Hematopoietic multipotent progenitor cell treated with erythropoietin and hydrocortisone succinate and interleukin-3 and kit ligand, for 6 days (in vitro differentiated cells): ENCODE results near the gene SPOCD1.

Experiments used
- DNase-seq: peaks from one replicate; pipeline ENCODE4 v3.0.0-alpha.2; 2015

SPOCD1 gene

DNA sequence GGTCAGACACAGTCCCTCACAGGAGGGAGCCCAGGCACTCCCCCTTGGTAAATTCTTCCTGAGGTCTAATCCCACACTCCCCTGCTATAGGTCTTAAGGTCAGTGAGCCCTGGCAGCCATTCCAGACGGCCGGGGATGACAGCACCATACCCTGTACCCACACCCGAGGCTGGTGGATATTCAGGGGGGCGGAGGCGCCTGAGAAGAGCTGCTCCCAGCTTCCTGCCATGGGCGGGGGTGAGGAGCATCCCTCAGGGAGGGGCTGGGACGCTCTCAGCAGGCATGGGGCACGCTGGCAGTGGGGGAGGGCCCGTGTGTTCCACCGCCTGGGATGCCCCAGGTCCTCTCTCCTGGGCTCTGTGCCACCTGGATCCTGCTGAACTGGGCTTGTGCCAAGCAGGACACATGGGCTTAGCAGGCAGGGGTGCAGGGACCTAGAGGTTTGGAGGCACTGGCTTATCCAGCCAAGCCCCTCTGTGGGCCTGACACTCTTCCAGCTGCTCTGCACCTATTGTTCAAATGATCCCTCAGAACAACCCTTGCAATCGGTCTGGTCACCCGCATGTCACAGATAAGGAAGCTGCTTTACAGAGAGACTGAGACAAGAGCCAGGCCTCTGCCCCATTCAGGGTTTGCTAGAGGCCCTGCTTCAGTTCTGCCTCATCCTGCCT, 46.0 kb downstream of the SPOCD1 start:
- peak; percentile 51 for DNase-seq

DNA sequence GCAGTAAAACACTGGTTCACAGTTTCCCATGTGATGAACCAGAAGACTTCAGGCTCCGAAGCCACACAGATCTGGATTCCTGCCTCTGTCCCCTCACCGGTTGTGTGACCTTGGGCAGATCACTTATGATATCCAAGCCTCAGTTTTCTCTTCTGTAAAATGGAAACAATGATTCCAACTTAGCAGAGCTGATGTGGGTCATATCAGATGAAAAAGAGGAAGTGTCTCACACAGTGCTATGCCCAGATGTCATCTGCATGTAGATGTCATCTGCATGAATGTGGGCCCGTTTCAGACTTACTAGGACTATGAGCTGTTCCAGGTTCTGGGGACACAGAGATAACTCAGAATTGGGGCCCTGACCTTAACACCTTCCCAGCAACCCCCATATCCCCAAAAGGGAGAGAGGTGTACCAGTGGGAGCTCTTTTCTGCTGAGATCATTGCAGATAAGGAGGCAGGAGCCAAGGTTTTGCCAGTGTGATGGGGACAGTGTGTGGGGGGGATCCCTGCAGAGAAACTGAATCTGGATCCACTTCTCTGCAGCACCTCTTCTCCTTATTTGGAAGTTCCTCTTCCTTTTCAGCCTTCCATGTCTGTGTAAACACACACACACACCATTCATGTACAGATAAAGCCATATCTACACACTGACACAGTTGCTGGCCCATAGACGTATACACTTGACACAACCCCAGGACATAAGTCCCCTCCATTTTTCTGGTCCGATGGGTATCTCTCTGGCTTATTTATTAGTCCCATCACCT, 46.7 kb downstream of the SPOCD1 start:
- DNase-seq: peak; percentile 48

DNA sequence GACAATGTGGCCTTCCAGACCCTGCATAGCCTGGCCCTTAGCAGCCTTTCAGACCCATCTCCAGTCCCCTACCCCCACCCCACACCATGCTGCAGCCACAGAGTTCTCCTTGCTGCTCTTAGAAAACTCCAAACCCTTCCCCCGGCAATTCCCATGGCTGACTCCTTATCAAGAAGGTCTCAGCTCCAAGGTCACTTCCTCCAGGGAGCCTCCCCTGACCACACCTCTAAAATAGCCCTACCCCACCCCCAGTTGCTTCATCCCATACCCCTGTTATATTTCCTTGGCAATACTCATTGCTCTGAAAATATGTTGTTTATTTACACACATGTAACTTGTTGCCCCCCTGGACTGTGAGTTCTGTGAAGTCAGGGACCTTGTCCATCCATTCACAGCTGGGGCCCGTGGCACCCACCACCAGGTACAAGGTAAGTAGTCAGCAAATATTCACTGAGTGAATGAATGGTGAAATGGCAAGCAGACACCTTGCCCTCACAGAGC, 47.4 kb downstream of the SPOCD1 start:
- no peak for DNase-seq

DNA sequence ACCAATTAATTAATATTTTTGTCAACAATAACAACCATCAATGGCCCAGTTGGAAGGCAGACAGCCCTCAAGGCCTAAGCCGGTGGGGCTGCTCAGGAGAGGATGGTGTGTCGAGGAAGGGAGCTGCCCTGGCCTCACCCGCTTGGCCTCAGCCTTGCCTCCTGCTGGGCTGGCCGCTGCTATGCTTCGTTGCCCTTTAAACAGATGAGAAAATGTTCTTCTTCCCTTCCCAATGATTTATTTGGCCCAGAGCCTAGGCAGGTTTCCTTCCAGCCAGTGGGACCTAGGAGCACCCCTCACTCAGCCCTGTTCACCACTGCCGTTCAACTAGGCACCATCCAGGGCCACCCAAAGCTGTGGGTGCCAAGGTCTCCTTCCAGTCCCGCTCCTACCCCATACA, 48.6 kb downstream of the SPOCD1 start:
- DNase-seq: no peak

DNA sequence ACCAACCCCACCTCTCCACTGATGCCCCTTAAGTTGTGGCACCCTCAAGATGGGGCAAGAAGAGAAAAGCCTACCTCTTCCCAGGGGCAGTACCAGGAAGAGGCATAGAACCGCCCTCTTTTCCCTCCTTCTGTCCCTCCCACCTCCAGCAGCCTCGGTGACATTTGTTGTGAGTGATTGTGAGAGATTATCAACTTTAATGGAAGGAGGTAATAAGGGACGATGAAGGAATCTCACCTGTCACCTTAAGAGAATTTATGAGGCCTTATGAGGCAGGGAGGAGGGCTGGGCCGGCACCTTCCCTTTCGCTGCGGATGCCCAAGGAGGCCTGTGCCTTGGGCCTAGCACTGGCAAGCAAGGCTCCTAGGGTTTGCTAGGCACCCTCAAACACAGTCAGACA, 50.3 kb downstream of the SPOCD1 start:
- no peak for DNase-seq

DNA sequence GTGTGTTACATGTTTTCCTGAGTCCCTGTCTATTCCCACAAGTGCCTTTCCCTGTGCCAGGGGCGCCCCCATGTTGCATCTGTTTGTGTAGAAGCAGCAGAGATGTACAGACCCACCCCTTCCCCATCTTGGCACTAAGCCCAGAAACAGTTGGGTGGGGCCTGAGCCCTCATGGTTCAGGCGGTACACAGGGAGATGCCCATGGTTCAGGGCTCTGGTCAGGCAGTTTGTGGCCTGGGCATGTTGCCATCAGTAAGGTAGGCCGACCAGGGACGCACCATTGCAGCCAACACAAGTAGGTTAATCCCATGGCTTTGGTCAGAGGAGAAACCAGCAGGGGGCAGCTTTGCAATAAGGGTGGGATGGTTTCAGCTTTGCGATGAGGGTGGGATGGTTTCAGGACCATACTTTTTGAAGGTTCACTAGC, 50.8 kb downstream of the SPOCD1 start:
- peak; percentile 64 for DNase-seq

DNA sequence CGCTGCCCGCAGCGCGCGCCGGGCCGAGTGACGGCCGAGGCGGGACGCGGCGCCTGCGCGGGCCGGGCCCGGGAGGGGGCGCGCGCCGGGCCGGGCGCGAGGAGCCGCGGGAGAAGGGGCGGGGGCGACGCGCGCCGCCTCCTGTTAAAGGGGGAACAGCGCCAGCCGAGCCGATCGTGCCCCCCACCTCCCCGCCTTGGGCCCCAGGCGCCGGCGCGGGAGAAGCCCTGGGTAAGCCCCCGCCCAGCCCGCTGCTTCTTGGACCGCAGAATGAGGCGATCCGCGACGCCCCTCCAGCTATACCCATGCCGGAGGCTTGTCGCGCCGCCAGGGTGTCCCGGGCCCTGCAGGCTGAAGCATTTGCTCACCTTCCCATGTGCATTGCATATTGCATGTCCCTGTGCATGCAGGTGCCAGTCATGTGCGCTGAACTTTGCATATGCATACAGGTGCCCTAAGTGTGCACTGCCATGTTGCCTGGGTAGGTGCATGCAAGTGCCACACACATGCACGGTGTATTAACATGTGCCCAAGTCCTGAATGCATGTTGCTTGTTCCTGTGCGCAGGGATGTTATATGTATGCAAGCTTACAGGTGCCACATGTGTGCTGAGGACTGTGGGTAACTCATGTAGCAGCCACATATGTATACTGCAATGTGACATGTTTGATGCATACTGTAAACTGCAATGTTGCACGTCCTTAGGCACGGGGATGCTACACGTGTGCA, 51.3 kb downstream of the SPOCD1 start, which contains the start of gene ADGRB2:
Gene ADGRB2 (minus strand): TSS at position 29 of the 729 bp plus-strand sequence. CDS start 7,119 bp downstream, outside the sequence.
- peak; percentile 44 for DNase-seq

DNA sequence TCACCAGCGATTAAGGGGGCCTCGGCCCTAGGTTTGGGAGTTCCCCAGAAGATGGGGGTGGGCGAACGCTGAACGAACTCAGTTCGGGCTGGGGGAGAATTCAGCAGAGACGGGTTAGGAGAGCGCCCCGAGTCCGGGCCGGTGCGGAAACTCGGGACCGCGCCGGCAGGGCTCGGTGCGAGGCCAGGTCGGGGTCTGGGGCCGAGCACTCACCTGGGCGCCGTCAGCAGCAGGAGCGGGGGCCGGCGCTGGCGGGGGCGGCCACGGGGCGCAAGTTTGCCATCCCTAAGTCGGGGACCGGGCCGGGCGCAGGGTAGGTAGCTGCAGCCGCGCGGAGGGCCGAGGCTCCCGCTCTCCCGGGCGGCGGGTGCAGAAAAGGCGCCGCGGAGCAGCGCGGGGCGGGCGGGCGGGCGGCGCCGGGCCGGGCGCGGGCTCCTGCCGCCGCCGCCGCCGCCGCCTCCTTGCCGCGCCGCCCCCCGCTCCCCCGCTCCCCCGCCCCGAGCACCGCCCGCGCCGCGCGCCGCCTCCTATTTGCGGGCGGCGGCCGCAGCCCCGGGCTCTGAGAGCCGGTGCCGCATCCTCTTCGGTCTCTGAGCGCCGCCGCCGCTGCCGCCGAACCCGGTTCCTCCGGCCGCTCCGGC, 52.0 kb downstream of the SPOCD1 start:
- DNase-seq: no peak

DNA sequence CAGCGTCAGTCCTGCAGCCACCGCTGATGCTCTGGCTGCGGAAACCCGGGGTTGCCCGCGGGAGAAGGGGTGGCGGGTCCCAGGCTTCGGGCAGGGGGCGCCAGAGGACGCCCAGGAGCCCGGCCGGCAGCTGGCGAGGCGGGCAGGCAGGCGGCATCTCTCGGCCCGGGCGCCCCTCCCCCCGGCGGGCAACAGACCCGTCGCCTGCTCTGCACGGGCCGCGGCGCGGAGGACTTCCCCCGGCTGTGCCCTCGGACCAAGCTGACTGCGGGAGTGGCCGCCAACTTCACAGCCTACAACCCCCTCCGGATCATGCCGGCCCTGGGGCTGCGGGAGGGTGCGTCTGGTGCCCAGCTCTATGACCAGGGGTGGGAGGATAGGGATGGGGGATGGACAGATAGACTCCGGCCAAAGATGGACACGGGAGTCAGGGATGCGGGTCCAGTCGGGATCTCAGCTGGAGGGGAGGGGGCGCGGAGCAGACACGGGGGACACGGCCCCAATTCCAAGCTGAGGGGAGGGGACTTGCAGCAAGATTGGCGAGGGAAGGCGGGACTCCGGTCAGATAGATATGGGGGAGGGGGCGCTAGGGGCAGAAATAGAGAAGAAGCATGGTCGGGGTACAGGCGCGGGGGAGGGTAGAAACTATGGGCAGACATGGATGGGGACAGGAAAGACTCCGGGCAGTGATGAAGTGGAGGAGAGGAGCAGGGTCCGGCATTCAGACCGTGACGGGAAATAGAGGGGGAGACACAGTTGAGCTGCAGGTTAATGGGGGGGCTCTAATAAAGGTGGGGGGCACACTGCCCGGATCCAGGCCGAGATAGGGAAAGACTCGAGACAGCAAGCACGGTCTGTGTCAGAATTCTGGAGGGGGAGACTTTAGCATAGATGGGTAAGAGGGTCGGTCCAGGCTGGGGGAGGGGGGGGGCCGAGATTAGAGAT, 52.8 kb downstream of the SPOCD1 start:
- peak; percentile 77 for DNase-seq

DNA sequence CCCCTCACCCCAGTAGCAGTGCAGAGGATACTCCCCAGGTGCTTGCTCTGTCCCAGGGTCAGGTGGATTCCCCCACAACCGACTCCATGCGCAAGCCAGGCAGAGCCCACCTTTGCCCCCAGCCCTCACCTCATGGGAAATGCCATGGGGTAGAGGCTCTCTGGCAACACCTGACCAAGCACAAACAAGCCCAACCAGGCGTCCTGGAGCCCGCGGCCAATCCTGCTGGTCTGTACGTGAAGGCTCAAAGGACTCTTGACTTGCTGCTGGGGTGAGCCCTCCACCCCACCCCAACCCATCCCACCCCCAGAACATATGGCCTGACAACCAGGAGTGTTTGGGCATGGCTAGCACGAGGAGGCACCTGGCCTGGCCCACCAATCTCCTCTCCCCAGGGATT, 53.5 kb downstream of the SPOCD1 start:
- DNase-seq: no peak

DNA sequence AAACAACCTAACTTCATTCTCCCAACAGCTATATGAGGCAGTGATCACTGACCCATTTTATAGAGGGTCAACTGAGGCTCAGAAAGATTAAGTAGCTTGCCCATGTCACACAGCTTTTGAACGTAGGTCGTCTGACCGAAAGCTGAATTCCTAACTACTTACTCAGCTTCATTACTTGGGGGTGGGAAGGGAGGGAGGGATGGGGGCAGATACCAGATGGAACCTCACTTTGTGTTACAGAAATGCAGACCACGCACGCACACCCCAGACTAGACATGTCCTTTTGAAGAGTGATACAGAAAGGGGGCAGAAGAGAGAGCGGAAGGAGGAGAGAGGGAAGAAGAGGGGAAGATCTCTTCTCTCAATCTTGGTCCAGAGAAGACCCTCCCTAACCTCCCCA, 53.9 kb downstream of the SPOCD1 start:
- DNase-seq: no peak

DNA sequence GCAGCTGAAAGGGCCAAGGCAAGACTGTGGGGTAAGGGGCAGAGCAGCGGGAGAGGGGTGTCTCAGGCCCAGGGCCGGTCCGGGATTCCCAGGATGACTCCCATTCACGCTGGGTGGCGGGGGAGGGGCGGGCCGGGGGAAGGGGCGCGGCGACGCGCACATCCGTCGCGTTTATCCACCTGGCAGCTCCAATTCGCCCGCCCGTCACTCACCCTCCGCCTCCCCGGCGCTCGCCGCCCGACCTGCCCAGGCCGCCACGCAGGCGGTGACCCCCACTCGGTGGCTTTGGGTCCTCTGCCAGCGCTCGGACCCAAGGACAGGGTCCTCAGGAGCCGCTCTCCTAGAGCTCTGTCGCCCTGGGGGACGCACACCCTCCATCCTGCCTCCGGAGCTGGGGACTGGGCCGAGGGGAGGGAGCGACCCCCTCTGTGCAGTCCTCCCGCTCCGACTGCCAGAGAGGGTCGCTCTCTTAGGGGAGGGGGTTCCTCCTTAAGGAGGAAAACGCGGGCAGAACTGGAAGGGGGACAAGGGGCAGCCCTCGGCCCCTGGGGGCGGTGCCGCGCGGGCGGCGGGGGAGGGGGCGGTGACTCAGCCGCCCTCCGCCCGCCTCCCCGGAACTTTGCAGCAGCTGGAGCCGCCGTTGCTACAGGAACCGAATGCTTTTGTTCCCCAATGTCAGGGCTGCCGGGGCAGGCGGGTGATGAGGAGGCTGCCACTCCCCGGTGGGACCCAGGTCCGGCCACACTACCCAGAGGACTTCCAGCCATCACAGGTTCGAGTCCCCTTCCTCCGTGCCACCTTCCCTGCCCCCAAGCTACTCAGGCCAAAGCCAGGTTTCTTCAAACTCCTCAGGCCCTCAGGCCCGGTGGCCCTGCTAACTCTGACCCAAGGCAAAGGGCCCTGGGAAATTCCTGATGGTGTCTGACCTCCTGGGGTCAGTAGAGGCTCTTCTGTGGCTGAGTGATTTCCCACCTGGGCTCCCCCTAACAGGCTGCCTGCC, 55.1 kb downstream of the SPOCD1 start:
- DNase-seq: peak; percentile 51

DNA sequence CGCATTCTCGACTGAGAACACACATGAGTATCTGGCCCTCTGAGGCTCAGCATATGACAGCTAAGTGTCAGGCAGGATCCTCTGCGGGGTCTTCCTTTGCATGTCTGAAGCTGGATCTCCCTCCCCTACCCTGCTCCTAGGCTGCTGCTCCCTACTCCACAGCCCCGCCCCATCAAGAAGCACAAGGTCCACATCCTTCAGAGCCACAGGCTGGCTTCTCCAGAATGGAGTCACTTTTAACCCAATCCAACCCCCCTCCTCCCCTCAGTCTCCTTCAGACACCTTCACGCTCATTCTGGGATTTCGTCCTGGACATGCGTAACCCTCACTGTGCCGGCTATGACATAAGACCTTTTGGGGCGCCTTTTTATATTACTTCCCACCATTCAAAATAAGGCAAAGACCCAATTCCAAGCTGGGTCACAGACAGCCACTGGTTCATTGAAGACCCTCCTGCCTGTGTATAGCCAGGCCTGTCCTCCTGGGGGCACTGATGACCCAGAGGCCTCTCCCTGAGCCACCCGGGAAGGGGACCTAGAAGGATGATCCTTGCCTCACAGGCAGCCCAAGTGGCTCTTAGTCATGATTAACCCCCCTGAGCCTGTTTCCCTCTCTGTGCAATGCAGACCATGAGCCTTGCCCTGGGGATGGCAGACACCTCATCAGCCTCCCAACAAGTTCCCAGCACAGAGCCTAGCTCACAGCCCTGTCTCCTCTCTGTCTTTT, 56.4 kb downstream of the SPOCD1 start:
- DNase-seq: no peak

DNA sequence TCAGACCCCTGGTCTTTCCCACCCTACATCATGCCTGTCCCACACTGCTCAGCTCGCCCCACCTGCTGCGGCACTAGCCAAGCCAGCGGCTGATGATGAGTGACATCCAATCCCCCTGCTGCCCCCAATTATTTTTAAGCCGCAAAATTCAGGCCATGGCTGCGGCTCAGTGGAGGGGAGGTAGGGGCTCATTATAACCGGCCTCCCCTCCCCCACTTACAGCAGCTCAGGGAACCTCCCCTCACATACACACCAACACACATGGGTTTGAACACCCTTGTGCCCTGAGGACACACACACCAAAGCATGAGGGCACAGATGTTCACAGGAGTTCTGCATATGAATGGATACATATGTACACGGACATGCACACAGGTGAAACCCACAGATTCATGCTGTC, 57.0 kb downstream of the SPOCD1 start:
- no peak for DNase-seq

DNA sequence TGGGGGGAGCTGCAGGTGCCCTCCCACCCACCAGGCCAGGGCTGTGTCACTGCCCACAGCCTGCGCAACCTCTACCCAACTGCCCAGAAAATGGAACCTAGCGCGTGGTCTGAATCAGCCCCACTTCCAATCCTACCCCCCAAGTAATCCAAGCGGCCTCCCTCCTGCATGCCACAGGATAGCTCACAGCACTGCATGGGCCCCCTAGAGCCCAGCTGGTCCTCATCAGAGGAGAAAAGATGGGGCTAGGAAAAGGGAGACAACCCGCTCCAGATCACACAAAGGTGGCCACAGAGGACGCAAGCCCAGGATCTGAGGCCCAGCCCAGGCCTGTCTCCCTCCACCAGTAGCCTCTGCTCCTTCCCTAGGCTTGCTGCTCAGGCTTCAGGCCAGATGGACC, 57.8 kb downstream of the SPOCD1 start:
- no peak for DNase-seq

DNA sequence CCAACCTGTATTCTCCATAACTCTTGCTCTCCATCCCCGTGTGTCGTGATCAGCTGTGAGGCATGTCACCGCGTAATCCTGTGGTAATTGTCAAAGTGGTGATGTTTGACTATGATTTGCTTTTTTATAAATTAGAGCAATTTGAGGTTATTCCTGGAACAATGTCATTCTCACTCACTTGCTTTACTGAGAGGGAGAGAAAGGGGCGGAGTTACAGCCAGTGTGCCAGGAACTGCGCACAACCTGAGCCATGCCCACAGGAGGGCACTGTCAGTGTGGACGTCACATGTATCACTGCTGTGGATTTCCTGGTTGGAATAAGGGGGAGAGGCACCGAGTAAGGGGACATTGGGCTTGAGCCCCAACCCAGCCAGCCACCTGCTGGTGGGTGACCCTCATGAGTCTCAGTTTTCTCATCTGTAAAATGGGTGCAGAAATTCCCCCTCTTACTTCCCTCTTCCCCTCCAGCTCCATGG, 58.6 kb downstream of the SPOCD1 start:
- no peak for DNase-seq

DNA sequence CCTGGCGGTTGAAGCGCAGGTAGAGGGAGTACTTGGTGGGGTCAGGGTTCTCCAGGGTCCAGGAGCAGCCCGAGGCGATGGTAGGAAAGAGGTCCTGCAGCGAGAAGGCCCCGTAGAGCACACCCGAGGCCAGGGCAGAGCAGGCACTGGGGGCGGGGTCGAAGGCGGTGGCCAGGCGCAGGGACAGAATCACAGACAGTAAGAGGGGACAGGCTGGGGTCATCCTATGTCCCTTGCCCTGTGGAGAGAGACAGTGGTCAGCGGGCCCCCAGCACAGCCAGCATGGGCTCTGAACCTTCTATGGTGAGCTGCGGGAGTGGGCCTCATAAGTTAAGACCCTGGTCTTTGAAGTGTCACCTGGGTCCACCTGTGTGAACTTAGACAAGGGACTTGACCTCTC, 59.2 kb downstream of the SPOCD1 start:
- no peak for DNase-seq

DNA sequence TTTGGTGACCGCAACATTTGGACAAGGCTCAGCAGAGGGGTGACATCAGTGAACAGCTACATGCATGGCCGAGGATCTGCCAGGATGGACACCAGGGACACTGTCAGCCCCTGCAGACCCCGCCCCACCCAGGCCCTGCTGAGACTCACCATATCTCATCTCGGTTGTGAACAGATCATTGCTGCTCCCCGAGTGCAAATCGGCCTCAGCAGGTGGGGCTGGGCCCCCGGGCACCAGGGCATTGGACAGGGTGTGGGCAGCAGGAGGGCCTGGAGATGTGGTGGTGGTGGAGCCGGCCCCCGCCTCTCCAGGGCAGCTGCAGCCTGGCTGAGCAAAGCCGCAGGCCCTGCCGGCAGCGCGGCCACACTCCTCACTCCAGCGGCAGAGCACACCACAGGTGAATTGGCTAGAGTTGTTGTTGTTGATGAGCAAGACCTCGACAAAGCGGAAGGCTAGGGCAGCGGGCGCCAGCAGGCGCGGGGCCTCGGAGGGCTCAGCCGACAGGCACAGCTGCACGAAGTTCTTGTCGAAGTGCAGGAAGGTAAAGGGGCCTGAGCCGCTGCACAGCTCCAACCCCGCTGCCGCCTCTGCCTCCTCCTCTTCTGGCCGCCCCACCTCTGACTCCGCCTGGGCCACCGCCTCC, 59.9 kb downstream of the SPOCD1 start:
- no peak for DNase-seq

DNA sequence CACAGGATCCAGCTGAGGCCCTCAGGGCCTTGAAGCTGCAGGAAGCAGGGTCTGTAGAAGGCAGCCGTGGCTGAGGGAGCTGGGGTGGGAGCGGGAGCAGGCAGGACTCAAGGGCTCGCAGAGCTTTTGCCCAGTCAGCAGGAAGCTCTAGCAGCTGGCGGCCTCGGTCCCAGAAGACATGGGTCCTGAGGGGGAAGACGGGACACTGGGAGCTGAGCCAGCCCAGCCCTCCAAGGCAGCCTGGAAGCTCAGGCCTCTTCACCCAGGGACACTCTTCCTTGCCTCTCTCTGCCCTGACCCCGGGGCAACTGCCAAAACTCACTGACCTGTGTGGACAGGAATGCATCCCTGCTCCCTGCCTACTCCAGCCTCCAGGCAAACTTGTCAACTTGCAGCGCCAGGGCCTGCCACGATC, 60.6 kb downstream of the SPOCD1 start:
- no peak for DNase-seq
